ENCODE measurements around the gene AUTS2.

GRCh38 chr7:70374772-70375533 lies 776.7 kb downstream of the AUTS2 start:
- TF ChIP-seq CTCF (IDR thresholded peaks at IDR 0.05; ENCODE audit: low read length), result no peak
- TF ChIP-seq EZH2 (IDR thresholded peaks at IDR 0.05; ENCODE audit: borderline replicate concordance, low read length), result no peak

All from OCI-LY1 (cell line).